CD4-positive, alpha-beta T cell (primary cell): Measurements from ENCODE around the gene RNASEH2B. TPM values are rescaled to one million over a fixed set of nuclear protein-coding genes. Genes with fewer than 3 reads are reported as not detected.

ENCODE experiments used
- ATAC-seq: fragments of 200-7000 bp; cut with Tn5 transposase; one replicate; pipeline ENCODE4 v1.10.0; 2022; ENCODE audit warnings: mild to moderate bottlenecking; ENCODE audit not compliant: poor library complexity
- CTCF ChIA-PET: fragments of 350-600 bp; sonication (Branson Sonifier 250); formaldehyde crosslinking; loops from one replicate; lab custom pipeline; 2021; ENCODE audit warnings: antibody characterized with exemption, inconsistent platforms; lab: Charles Lee
- POLR2A ChIA-PET: fragments of 350-600 bp; sonication (Branson Sonifier 250); formaldehyde crosslinking; loops from one replicate; lab custom pipeline; 2021; ENCODE audit warnings: antibody characterized with exemption, inconsistent platforms; lab: Charles Lee
- DNase-seq, 14 experiments: peaks; one replicate each; pipeline ENCODE4 v3.0.0-alpha.2; 2013 to 2020; ENCODE audit warnings: mixed read lengths in 2 of 14
- H3K27ac ChIP-seq, 2 donors: one replicate each; pipeline versions ENCODE4 v1.5.1 to v1.7.0; 2013; ENCODE audit warnings: low read length in 2 of 2, low read depth in 1 of 2, mild to moderate bottlenecking in 1 of 2
- H3K27me3 ChIP-seq, 2 experiments: 1 replicate in 1 of 2; 2 replicates in 1 of 2; pipeline versions ENCODE4 v1.6.1 to v1.7.0; 2013; ENCODE audit warnings: low read length in 2 of 2, control low read depth in 1 of 2, mild to moderate bottlenecking in 1 of 2, moderate library complexity in 1 of 2; ENCODE audit not compliant: insufficient read depth in 2 of 2, control insufficient read depth in 1 of 2
- H3K36me3 ChIP-seq: one replicate; pipeline ENCODE4 v1.6.1; 2013; ENCODE audit warnings: low read length, control low read depth; ENCODE audit not compliant: insufficient read depth
- H3K4me1 ChIP-seq: one replicate; pipeline ENCODE4 v1.6.1; 2013; ENCODE audit warnings: low read length, control low read depth; ENCODE audit not compliant: insufficient read depth
- H3K4me3 ChIP-seq: one replicate; pipeline ENCODE4 v1.5.1; 2013; ENCODE audit warnings: mild to moderate bottlenecking, low read length, moderate library complexity
- H3K9me3 ChIP-seq, 2 experiments: 1 replicate in 1 of 2; 2 replicates in 1 of 2; pipeline versions ENCODE4 v1.6.1 to v1.7.0; 2013; ENCODE audit warnings: low read length in 2 of 2, mild to moderate bottlenecking in 2 of 2, control low read depth in 1 of 2, moderate library complexity in 1 of 2; ENCODE audit not compliant: control insufficient read depth in 1 of 2, insufficient read depth in 1 of 2
- H3K27ac Mint-ChIP-seq: one replicate; pipeline ENCODE4 v1.8.0; 2020; ENCODE audit warnings: mixed read lengths
- H3K27me3 Mint-ChIP-seq: one replicate; pipeline ENCODE4 v1.8.0; 2021; ENCODE audit warnings: mixed read lengths
- H3K36me3 Mint-ChIP-seq: one replicate; pipeline ENCODE4 v1.8.0; 2021; ENCODE audit warnings: low read depth, mixed read lengths
- H3K4me1 Mint-ChIP-seq: one replicate; pipeline ENCODE4 v1.8.0; 2021; ENCODE audit warnings: low read depth, mixed read lengths
- H3K4me3 Mint-ChIP-seq: one replicate; pipeline ENCODE4 v1.8.0; 2020; ENCODE audit warnings: mild to moderate bottlenecking, mixed read lengths
- H3K9me3 Mint-ChIP-seq: one replicate; pipeline ENCODE4 v1.8.0; 2020; ENCODE audit warnings: mixed read lengths
- CTCF ChIP-seq: fragments of 200-600 bp; IDR thresholded peaks from one replicate; pipeline ENCODE4 v1.8.0; 2022; ENCODE audit warnings: antibody characterized with exemption, mild to moderate bottlenecking
- intact Hi-C, 2 experiments: fragments of 100-400 bp; cut with DNase I in 1 of 2; cut with micrococcal nuclease in 1 of 2; formaldehyde crosslinking; loops; one replicate each; pipeline versions ENCODE4 v1.15.1 to v1.9.0; 2023 to 2025; cut with DNase I, micrococcal nuclease
- total RNA-seq, 174 experiments: library from RNA in 2 of 174; stranded (reverse) in 2 of 174; gene quantifications; one replicate each; pipeline ENCODE4 v1.2.3 and lab custom pipeline; 2021 to 2026

The RNASEH2B gene
- total RNA-seq, 2 experiments from 2014 or later: 68.4 to 74.6 TPM

GRCh38 chr13:50912851-50913250 is 3.3 kb downstream of the RNASEH2B start:
- ChIA-PET CTCF (interaction anchor here (1.4 to 2.4 kb wide), 8 partner anchors 20 to 976 kb away, joined by 3 to 22 read pairs (median 6); partner anchors contain the start of genes SPRYD7 and TRIM13), POLR2A (interaction anchor here (1.5 to 6.3 kb wide), 3 partner anchors 12 to 935 kb away, joined by 4 to 102 read pairs (median 5); no protein-coding TSS in a partner anchor)
- H3K4me1 ChIP-seq: peaks cover 46% of the 10 kb centered on the region
- no peak overlapping the region for H3K27ac Mint-ChIP-seq
- H3K4me1 Mint-ChIP-seq: peaks cover 67% of the 10 kb centered on the region
- H3K4me3 ChIP-seq: no peak overlapping the region
- no peak for DNase-seq
- intact Hi-C loops: loop anchor here (1.0 to 10.0 kb wide), 17 partner anchors 112 to 1238 kb away; partner anchors contain the start of genes KPNA3 (in 2 of the 2), TRIM13 (in 2 of the 2) and SPRYD7 (in 1 of the 2)
- H3K9me3 Mint-ChIP-seq: no peaks in the 10 kb centered on the region
- TF ChIP-seq CTCF: no peak
- no peak for ATAC-seq
- H3K27me3 ChIP-seq: no peaks in the 10 kb centered on the region
- no peak overlapping the region for H3K4me3 Mint-ChIP-seq
- no peaks in the 10 kb centered on the region for H3K36me3 ChIP-seq
- H3K27me3 Mint-ChIP-seq: no peaks in the 10 kb centered on the region
- no peaks in the 10 kb centered on the region for H3K9me3 ChIP-seq
- H3K36me3 Mint-ChIP-seq: peaks cover 5% of the 10 kb centered on the region
- no peak overlapping the region for H3K27ac ChIP-seq

GRCh38 chr13:50914176-50914700 is 4.6 kb downstream of the RNASEH2B start:
- CTCF ChIA-PET: interaction anchor here (0.7 to 1.7 kb wide), 4 partner anchors 324 to 978 kb away, joined by 3 to 6 read pairs (median 4); partner anchors contain the start of gene SPRYD7
- Mint-ChIP-seq H3K27ac (peak overlapping the region; percentile 47), H3K9me3 (no peaks in the 10 kb centered on the region), H3K36me3 (peaks cover 5% of the 10 kb centered on the region), H3K4me3 (peak overlapping the region; percentile 13), H3K27me3 (no peaks in the 10 kb centered on the region), H3K4me1 (peaks cover 78% of the 10 kb centered on the region)
- Histone ChIP-seq H3K27me3 (no peaks in the 10 kb centered on the region), H3K27ac (no peak overlapping the region), H3K36me3 (no peaks in the 10 kb centered on the region), H3K4me3 (no peak overlapping the region), H3K4me1 (peaks cover 41% of the 10 kb centered on the region), H3K9me3 (no peaks in the 10 kb centered on the region)
- intact Hi-C loops: loop anchor here (5.0 to 10.0 kb wide), 9 partner anchors 379 to 1239 kb away; partner anchors contain the start of genes KPNA3 (in 2 of the 2), SPRYD7 (in 1 of the 2) and TRIM13 (in 1 of the 2)
- no peak for ATAC-seq
- no peak for TF ChIP-seq CTCF
- POLR2A ChIA-PET: interaction anchor here (0.5 to 3.0 kb wide), 5 partner anchors 13 to 1646 kb away, joined by 3 to 12 read pairs (median 3); partner anchors contain the start of gene TRIM13
- no peak for DNase-seq

- Mint-ChIP-seq H3K9me3 (no peaks in the 10 kb centered on the region), H3K4me3 (peak overlapping the region; percentile 13), H3K36me3 (peaks cover 9% of the 10 kb centered on the region), H3K27me3 (no peaks in the 10 kb centered on the region), H3K27ac (peak overlapping the region; percentile 47), H3K4me1 (peaks cover 84% of the 10 kb centered on the region)
- ATAC-seq (no peak), DNase-seq (peak in 3 of 14 experiments; percentile 29 to 43 (median 35))
- POLR2A ChIA-PET: interaction anchor here (0.5 to 3.0 kb wide), 5 partner anchors 13 to 1646 kb away, joined by 3 to 12 read pairs (median 3); partner anchors contain the start of gene TRIM13
- no peak overlapping the region for H3K4me3 ChIP-seq
- H3K36me3 ChIP-seq: no peaks in the 10 kb centered on the region
- H3K4me1 ChIP-seq: peaks cover 39% of the 10 kb centered on the region
- H3K9me3 ChIP-seq: no peaks in the 10 kb centered on the region
- peak overlapping the region in 1 of 2 donors; percentile 18 for H3K27ac ChIP-seq
- no peak for TF ChIP-seq CTCF
- H3K27me3 ChIP-seq: no peaks in the 10 kb centered on the region
- intact Hi-C loops: loop anchor here (5.0 to 10.0 kb wide), 9 partner anchors 380 to 1240 kb away; partner anchors contain the start of genes KPNA3 (in 2 of the 2), SPRYD7 (in 1 of the 2) and TRIM13 (in 1 of the 2)
- CTCF ChIA-PET: interaction anchor here (0.6 to 1.7 kb wide), 7 partner anchors 14 to 978 kb away, joined by 3 to 6 read pairs (median 4); partner anchors contain the start of gene SPRYD7
These were observed 5.3 kb downstream of the RNASEH2B start for GRCh38 chr13:50914848-50915247.
